ENCODE data around the gene CCDC57.
"Not testable (repeated sequence)": the region's sequence is repeated elsewhere in the genome, so short reads cannot be mapped to it uniquely, and the experiment has no call there.

Gene CCDC57

GRCh38 chr17:82212331-82213250, at the start of gene CCDC57:
Gene CCDC57, minus strand, starts transcription at chr17:82212842. Its CDS starts 10,898 bp downstream, at chr17:82201944.
- DNase-seq (ENCODE audit: low spot score) = peak; percentile 85

- DNase-seq (ENCODE audit: low spot score) = no peak
Measured at GRCh38 chr17:82262344-82262743, 49.7 kb upstream of the CCDC57 start.

- DNase-seq (ENCODE audit: low spot score) = not testable (repeated sequence)
Measured at GRCh38 chr17:82259972-82260961, 47.6 kb upstream of the CCDC57 start.

- DNase-seq (ENCODE audit: low spot score) = no peak
Measured at GRCh38 chr17:82258555-82258954, 45.9 kb upstream of the CCDC57 start.

- no peak for DNase-seq (ENCODE audit: low spot score)
Measured at GRCh38 chr17:82257473-82257872, 44.8 kb upstream of the CCDC57 start.

- no peak for DNase-seq (ENCODE audit: low spot score)
Measured at GRCh38 chr17:82256242-82256885, 43.7 kb upstream of the CCDC57 start.

GRCh38 chr17:82255402-82255972, 42.8 kb upstream of the CCDC57 start:
- DNase-seq (ENCODE audit: low spot score) = no peak

- not testable (repeated sequence) for DNase-seq (ENCODE audit: low spot score)
Measured at GRCh38 chr17:82254746-82255145, 42.1 kb upstream of the CCDC57 start.

- DNase-seq (ENCODE audit: low spot score) = not testable (repeated sequence)
Measured at GRCh38 chr17:82254096-82254495, 41.5 kb upstream of the CCDC57 start.

- no peak for DNase-seq (ENCODE audit: low spot score)
Measured at GRCh38 chr17:82253179-82253544, 40.5 kb upstream of the CCDC57 start.

- no peak for DNase-seq (ENCODE audit: low spot score)
Measured at GRCh38 chr17:82252511-82253178, 40.0 kb upstream of the CCDC57 start.

- no peak for DNase-seq (ENCODE audit: low spot score)
Measured at GRCh38 chr17:82250868-82251500, 38.3 kb upstream of the CCDC57 start.

GRCh38 chr17:82249896-82250581, 37.4 kb upstream of the CCDC57 start:
- DNase-seq (ENCODE audit: low spot score) = no peak

- DNase-seq (ENCODE audit: low spot score) = no peak
Measured at GRCh38 chr17:82248815-82249674, 36.4 kb upstream of the CCDC57 start.

- no peak for DNase-seq (ENCODE audit: low spot score)
Measured at GRCh38 chr17:82247856-82248671, 35.4 kb upstream of the CCDC57 start.

- no peak for DNase-seq (ENCODE audit: low spot score)
Measured at GRCh38 chr17:82247182-82247823, 34.7 kb upstream of the CCDC57 start.

- peak; percentile 62 for DNase-seq (ENCODE audit: low spot score)
Measured at GRCh38 chr17:82246365-82247181, 33.9 kb upstream of the CCDC57 start.

Measured in RKO (cell line).